Measurements from ENCODE around the gene PHF2. TPM values are rescaled to one million over a fixed set of nuclear protein-coding genes. Genes with fewer than 3 reads are reported as not detected.

The PHF2 gene
- total RNA-seq, 2 donors from 2014 or later = 23.3 to 27.6 TPM

- Mint-ChIP-seq H3K9me3 (no peaks in the 10 kb centered on the region), H3K27me3 (ENCODE audit: low read depth) (no peaks in the 10 kb centered on the region), H3K36me3 (ENCODE audit: insufficient read depth in 2 of 2) (peaks cover 6 to 27% of the 10 kb centered on the region in 2 donors), H3K4me3 (no peak overlapping the region), H3K27ac (no peak overlapping the region), H3K4me1 (ENCODE audit: low read depth) (no peaks in the 10 kb centered on the region)
- ATAC-seq (replicated peaks in 1 of 2) = no peak
- DNase-seq = no peak
Measured at GRCh38 chr9:93555370-93555769, 21.0 kb upstream of the PHF2 start.

DNA sequence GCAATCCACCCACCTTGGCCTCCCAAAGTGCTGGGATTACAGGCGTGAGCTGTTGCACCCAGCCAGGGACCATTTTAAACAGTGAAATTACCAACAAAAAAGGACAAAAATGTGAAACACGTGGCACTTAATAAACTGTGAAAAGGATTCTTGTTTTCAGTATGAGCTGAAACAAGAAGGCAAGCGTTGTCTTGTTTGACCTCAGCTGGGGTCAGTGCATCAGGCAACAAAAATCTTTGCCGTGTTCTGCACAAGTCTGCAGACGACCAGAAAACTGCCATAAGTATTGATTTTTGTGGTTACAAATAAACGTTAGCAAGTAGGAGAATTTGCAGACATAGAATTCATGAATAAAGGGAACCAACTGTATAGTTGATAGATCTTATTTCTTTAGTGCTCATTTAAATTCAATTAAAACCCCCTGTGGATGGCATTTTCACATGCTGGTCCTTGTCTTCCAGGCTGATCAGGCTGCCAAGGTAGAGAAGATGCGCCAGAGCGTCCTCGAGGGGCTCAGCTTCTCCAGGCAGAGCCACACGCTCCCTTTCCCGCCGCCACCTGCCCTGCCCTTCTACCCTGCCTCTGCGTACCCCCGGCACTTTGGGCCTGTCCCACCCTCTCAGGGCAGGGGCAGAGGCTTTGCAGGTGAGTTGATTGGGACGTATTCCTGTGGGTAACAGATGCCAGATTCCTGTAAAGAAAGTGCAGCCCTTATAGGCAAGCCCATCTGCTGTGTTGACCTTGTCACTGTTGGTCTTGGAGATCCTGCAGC is 18.8 kb upstream of the PHF2 start:
- ATAC-seq (replicated peaks in 1 of 2) (no peak), DNase-seq (no peak)
- H3K36me3 Mint-ChIP-seq (ENCODE audit: insufficient read depth in 2 of 2) = peaks cover 4 to 20% of the 10 kb centered on the region in 2 donors
- H3K9me3 Mint-ChIP-seq = no peaks in the 10 kb centered on the region
- H3K27ac Mint-ChIP-seq = no peak overlapping the region
- no peaks in the 10 kb centered on the region for H3K27me3 Mint-ChIP-seq (ENCODE audit: low read depth)
- no peak overlapping the region for H3K4me3 Mint-ChIP-seq
- H3K4me1 Mint-ChIP-seq (ENCODE audit: low read depth) = no peaks in the 10 kb centered on the region

DNA sequence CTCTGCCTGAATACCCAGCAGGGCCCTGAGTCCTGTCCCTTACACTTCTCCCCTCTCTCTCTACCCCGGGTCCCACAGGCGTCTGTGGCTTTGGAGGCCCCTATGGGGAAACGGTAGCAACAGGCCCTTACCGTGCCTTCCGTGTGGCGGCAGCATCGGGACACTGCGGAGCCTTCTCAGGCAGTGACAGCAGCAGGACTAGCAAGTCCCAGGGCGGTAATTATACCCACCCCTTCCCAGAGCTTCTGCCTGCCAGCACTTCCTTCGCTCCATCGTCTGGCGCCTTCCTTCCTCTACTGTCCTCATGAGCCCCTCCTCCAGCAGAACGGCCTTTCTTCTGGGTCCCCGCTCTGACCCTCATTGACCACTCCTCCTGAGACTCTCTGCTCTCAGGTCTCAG is 17.9 kb upstream of the PHF2 start:
- H3K9me3 Mint-ChIP-seq = no peaks in the 10 kb centered on the region
- no peak overlapping the region for H3K27ac Mint-ChIP-seq
- peaks cover 5% of the 10 kb centered on the region for H3K4me1 Mint-ChIP-seq (ENCODE audit: low read depth)
- ATAC-seq (replicated peaks in 1 of 2) = no peak
- no peak for DNase-seq
- no peaks in the 10 kb centered on the region for H3K27me3 Mint-ChIP-seq (ENCODE audit: low read depth)
- peaks cover 4 to 24% of the 10 kb centered on the region in 2 donors for H3K36me3 Mint-ChIP-seq (ENCODE audit: insufficient read depth in 2 of 2)
- no peak overlapping the region for H3K4me3 Mint-ChIP-seq

- no peak for DNase-seq
- Mint-ChIP-seq H3K36me3 (ENCODE audit: insufficient read depth in 2 of 2) (peaks cover 2 to 27% of the 10 kb centered on the region in 2 donors), H3K4me3 (no peak overlapping the region), H3K27ac (no peak overlapping the region), H3K4me1 (ENCODE audit: low read depth) (peaks cover 28% of the 10 kb centered on the region), H3K9me3 (no peaks in the 10 kb centered on the region), H3K27me3 (ENCODE audit: low read depth) (no peaks in the 10 kb centered on the region)
- ATAC-seq (replicated peaks in 1 of 2) = no peak
Measured at GRCh38 chr9:93560991-93561390, 15.4 kb upstream of the PHF2 start.

GRCh38 chr9:93562157-93562556 is 14.2 kb upstream of the PHF2 start:
- H3K27me3 Mint-ChIP-seq (ENCODE audit: low read depth) = no peaks in the 10 kb centered on the region
- no peak overlapping the region for H3K27ac Mint-ChIP-seq
- no peaks in the 10 kb centered on the region for H3K9me3 Mint-ChIP-seq
- DNase-seq (no peak), ATAC-seq (replicated peaks in 1 of 2) (no peak)
- H3K4me1 Mint-ChIP-seq (ENCODE audit: low read depth) = peaks cover 31% of the 10 kb centered on the region
- peaks cover 2 to 23% of the 10 kb centered on the region in 2 donors for H3K36me3 Mint-ChIP-seq (ENCODE audit: insufficient read depth in 2 of 2)
- no peak overlapping the region for H3K4me3 Mint-ChIP-seq

GRCh38 chr9:93565089-93565488 is 11.3 kb upstream of the PHF2 start:
- peak overlapping the region; percentile 87 for H3K27ac Mint-ChIP-seq
- no peaks in the 10 kb centered on the region for H3K27me3 Mint-ChIP-seq (ENCODE audit: low read depth)
- no peak for DNase-seq
- no peaks in the 10 kb centered on the region for H3K9me3 Mint-ChIP-seq
- ATAC-seq (replicated peaks in 1 of 2) = no peak
- H3K4me1 Mint-ChIP-seq (ENCODE audit: low read depth) = peaks cover 37% of the 10 kb centered on the region
- H3K4me3 Mint-ChIP-seq = peak overlapping the region in 1 of 2 donors; percentile 96
- H3K36me3 Mint-ChIP-seq (ENCODE audit: insufficient read depth in 2 of 2) = peaks cover 2 to 13% of the 10 kb centered on the region in 2 donors

- peak overlapping the region; percentile 88 to 96 for H3K4me3 Mint-ChIP-seq
- H3K27ac Mint-ChIP-seq = peak overlapping the region; percentile 93
- ATAC-seq (replicated peaks in 1 of 2) = peak; percentile 94 to 95
- H3K9me3 Mint-ChIP-seq = peaks cover 0 to 6% of the 10 kb centered on the region in 2 donors
- peaks cover 37% of the 10 kb centered on the region for H3K4me1 Mint-ChIP-seq (ENCODE audit: low read depth)
- no peaks in the 10 kb centered on the region for H3K27me3 Mint-ChIP-seq (ENCODE audit: low read depth)
- DNase-seq = peak; percentile 99 to 100
- H3K36me3 Mint-ChIP-seq (ENCODE audit: insufficient read depth in 2 of 2) = peaks cover 9 to 21% of the 10 kb centered on the region in 2 donors
Measured at GRCh38 chr9:93566408-93567270, 9.7 kb upstream of the PHF2 start.

- no peak for DNase-seq
- no peak for ATAC-seq (replicated peaks in 1 of 2)
- Mint-ChIP-seq H3K27me3 (ENCODE audit: low read depth) (no peaks in the 10 kb centered on the region), H3K27ac (peak overlapping the region; percentile 93), H3K9me3 (peaks cover 0 to 6% of the 10 kb centered on the region in 2 donors), H3K4me1 (ENCODE audit: low read depth) (peaks cover 37% of the 10 kb centered on the region), H3K36me3 (ENCODE audit: insufficient read depth in 2 of 2) (peaks cover 8 to 21% of the 10 kb centered on the region in 2 donors), H3K4me3 (peak overlapping the region; percentile 88 to 96)
Measured at GRCh38 chr9:93567271-93567959, 9.0 kb upstream of the PHF2 start.

GRCh38 chr9:93568169-93568568 is 8.2 kb upstream of the PHF2 start:
- Mint-ChIP-seq H3K36me3 (ENCODE audit: insufficient read depth in 2 of 2) (peaks cover 8 to 16% of the 10 kb centered on the region in 2 donors), H3K27me3 (ENCODE audit: low read depth) (no peaks in the 10 kb centered on the region), H3K27ac (no peak overlapping the region), H3K4me1 (ENCODE audit: low read depth) (peaks cover 36% of the 10 kb centered on the region), H3K9me3 (peaks cover 0 to 6% of the 10 kb centered on the region in 2 donors), H3K4me3 (peak overlapping the region in 1 of 2 donors; percentile 24)
- DNase-seq (no peak), ATAC-seq (replicated peaks in 1 of 2) (no peak)

- Mint-ChIP-seq H3K27me3 (ENCODE audit: low read depth) (no peaks in the 10 kb centered on the region), H3K4me3 (no peak overlapping the region), H3K27ac (no peak overlapping the region), H3K4me1 (ENCODE audit: low read depth) (peaks cover 20% of the 10 kb centered on the region), H3K9me3 (peaks cover 0 to 6% of the 10 kb centered on the region in 2 donors), H3K36me3 (ENCODE audit: insufficient read depth in 2 of 2) (peaks cover 8 to 13% of the 10 kb centered on the region in 2 donors)
- no peak for DNase-seq
- no peak for ATAC-seq (replicated peaks in 1 of 2)
Measured at GRCh38 chr9:93569621-93570174, 6.7 kb upstream of the PHF2 start.

- Mint-ChIP-seq H3K27ac (no peak overlapping the region), H3K27me3 (ENCODE audit: low read depth) (no peaks in the 10 kb centered on the region), H3K4me3 (no peak overlapping the region), H3K4me1 (ENCODE audit: low read depth) (peaks cover 15% of the 10 kb centered on the region), H3K9me3 (peaks cover 0 to 6% of the 10 kb centered on the region in 2 donors), H3K36me3 (ENCODE audit: insufficient read depth in 2 of 2) (peaks cover 8% of the 10 kb centered on the region in 2 donors)
- DNase-seq = no peak
- no peak for ATAC-seq (replicated peaks in 1 of 2)
Measured at GRCh38 chr9:93572221-93572620, 4.2 kb upstream of the PHF2 start.

DNA sequence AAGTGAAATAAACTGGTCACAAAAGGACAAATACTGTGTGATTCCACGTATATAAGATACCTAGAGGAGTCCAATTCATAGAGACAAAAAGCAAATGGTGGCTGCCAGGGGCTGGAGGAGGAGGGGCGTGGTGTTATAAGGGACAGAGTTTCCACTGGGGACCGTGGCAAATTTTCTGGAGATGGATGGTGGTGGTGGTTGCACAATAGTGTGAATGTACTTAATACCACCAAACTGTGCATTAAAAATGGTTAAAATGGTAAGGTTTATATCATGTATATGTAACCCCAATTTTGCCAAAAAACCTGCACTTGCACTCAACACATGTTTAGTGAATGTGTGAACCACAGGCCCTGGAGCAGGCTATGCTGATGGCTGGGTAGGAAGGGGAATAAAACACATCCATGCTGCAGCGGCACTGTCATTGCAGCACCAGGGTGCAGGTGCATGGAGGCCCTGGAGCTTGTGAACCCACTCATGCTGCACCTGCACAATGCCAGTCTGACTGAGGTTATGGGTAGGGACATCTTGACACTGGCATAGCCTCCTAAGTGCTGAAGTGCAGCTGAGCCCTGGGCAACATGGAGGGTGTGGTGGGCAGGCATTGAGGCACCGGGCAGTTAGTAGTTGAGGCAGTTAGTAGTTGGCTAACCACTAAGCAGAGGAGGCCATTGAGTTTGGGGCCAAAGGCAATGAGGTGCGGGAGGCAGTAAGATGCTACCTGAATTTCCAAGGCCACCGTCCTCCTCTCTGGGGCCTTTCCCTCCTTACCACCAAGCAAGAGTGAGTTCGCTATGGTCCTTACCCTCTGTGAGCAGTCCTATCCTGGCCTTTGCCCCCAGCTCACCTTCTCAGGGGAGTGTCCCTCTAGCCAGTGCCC is 3.5 kb upstream of the PHF2 start:
- H3K9me3 Mint-ChIP-seq = peaks cover 0 to 6% of the 10 kb centered on the region in 2 donors
- no peak overlapping the region for H3K27ac Mint-ChIP-seq
- ATAC-seq (replicated peaks in 1 of 2) (no peak), DNase-seq (no peak)
- no peaks in the 10 kb centered on the region for H3K27me3 Mint-ChIP-seq (ENCODE audit: low read depth)
- peaks cover 8% of the 10 kb centered on the region in 2 donors for H3K36me3 Mint-ChIP-seq (ENCODE audit: insufficient read depth in 2 of 2)
- peaks cover 15% of the 10 kb centered on the region for H3K4me1 Mint-ChIP-seq (ENCODE audit: low read depth)
- no peak overlapping the region for H3K4me3 Mint-ChIP-seq
